Measurements from ENCODE around the gene ELF2. TPM values are rescaled to one million over a fixed set of nuclear protein-coding genes. Genes with fewer than 3 reads are reported as not detected.

Gene ELF2
- total RNA-seq: 55.1 and 62.4 TPM in 2 replicates

DNA sequence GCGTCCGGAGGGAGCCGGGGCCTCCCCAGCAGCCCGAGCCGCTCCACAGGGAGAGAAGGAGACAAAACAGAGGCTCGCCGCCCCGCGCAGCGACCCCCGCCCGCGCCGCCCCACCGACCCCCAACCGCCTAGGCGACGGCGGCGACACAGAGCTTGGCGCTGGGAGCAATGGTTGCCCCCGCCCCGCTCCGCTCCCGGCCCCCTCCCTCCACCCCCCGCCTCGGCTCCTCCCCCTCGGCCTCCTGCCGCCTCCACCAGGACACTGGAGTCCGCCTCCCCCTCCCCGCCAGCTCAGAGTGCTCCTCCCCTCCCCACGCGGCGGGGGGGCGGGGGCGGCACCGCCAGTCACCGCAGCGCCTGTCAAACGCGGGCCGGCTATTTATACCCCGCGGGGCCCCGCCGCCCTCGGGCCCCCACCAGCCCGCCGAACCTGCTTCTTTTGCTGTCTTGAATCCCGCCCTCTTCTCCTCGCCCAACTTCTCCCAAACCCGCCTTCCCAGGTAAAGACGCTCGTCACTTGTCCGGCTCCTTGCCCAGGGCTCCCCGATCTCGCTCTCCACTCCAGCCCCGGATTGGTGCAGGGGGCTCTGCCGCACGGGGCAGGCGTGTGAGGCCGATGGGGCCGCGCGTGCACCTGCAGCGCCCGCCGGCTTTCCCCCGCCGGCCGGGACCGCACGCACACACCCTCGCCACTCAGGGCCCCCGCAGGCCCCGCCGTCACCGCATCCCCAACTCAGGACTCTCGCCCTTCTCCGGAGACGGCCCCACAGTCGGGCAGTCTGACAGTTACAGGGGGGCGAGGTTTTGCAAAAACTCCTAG is at the start of gene ELF2:
Gene ELF2 (minus strand): TSS at position 170 of the 820 bp plus-strand sequence. CDS start 39,517 bp downstream, outside the sequence.

DNA sequence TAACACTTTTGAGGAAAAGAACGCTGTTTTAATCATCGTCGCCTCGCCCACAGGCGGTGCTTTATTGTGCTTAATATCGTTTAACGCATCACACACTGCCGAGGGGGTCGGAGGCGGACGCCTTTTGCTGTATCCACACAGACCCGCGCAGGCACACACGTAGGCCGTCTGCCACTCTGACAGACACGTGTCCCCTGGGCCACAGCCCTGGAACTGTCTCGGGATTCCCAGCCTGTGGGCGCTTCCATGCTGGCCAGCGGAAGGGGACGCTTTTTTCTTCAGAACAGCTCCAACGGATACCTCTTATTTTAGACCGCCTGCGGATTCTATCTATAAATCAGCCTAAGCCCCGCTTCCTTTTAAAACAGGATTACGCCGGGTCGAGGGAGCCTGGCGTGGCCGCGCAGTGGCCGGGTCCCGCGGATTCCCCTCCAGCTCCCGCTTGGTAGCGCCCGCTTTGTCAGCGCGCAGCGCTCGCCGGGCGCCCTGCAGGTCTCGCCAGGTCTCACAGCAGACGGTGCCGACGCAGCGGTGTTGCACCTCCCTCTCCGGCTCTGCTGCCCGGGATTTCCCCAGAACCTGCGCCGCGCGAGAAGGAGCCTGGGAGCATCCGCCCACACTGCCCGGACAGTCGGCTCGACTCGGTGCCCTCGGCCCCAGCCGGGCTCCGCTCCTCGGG is 161.6 kb downstream of the ELF2 start, which contains the start of gene NOCT:
Gene NOCT (plus strand): TSS at position 513 of the 679 bp plus-strand sequence. CDS start 201 bp downstream, outside the sequence.

Small RNAs within 50 kb of the gene (small RNA-seq; reads per million reads assigned to genes)
- gene RF00017 (not detected), gene RF00019 (not detected), gene RN7SL382P (not detected), gene RNU6-531P (not detected)

Other genes starting within 250 kb of the ELF2 start
- 14.9 and 18.5 TPM in 2 replicates for gene NOCT, start 161.4 kb downstream of the ELF2 start, total RNA-seq
- gene MGARP, start 103.0 kb upstream of the ELF2 start, total RNA-seq: 38.8 and 49.7 TPM in 2 replicates
- gene NAA15, start 124.3 kb upstream of the ELF2 start, total RNA-seq: 46.4 and 46.8 TPM in 2 replicates
- gene NDUFC1, start 125.3 kb upstream of the ELF2 start, total RNA-seq: 38.2 and 43.9 TPM in 2 replicates

Measured in articular chondrocyte of knee joint (primary cell).